Measurements from ENCODE around the gene MTMR3. TPM values are rescaled to one million over a fixed set of nuclear protein-coding genes. Genes with fewer than 3 reads are reported as not detected.

The MTMR3 gene
- total RNA-seq, 1 donor from 2014 or later = 25.5 TPM

GRCh38 chr22:29997516-29997915 lies 114.5 kb downstream of the MTMR3 start:
- no peak for DNase-seq (ENCODE audit: extremely low read depth, low read depth, low spot score)

GRCh38 chr22:29998627-29999384 lies 115.8 kb downstream of the MTMR3 start:
- DNase-seq (ENCODE audit: extremely low read depth, low read depth, low spot score) = no peak

GRCh38 chr22:30000566-30000965 lies 117.6 kb downstream of the MTMR3 start:
- DNase-seq (ENCODE audit: extremely low read depth, low read depth, low spot score) = no peak

GRCh38 chr22:30001459-30001858 lies 118.5 kb downstream of the MTMR3 start:
- DNase-seq (ENCODE audit: extremely low read depth, low read depth, low spot score) = no peak

GRCh38 chr22:30002861-30003486 lies 120.0 kb downstream of the MTMR3 start:
- no peak for DNase-seq (ENCODE audit: extremely low read depth, low read depth, low spot score)

- DNase-seq (ENCODE audit: extremely low read depth, low read depth, low spot score) = no peak
Measured at GRCh38 chr22:30004101-30004500, 121.1 kb downstream of the MTMR3 start.

GRCh38 chr22:30004694-30005093 lies 121.7 kb downstream of the MTMR3 start:
- DNase-seq (ENCODE audit: extremely low read depth, low read depth, low spot score) = no peak

GRCh38 chr22:30005213-30005857 lies 122.4 kb downstream of the MTMR3 start:
- peak; percentile 55 for DNase-seq (ENCODE audit: extremely low read depth, low read depth, low spot score)

GRCh38 chr22:30007361-30007760 lies 124.4 kb downstream of the MTMR3 start:
- no peak for DNase-seq (ENCODE audit: extremely low read depth, low read depth, low spot score)

GRCh38 chr22:30008401-30008800 lies 125.4 kb downstream of the MTMR3 start:
- DNase-seq (ENCODE audit: extremely low read depth, low read depth, low spot score) = no peak

GRCh38 chr22:30009478-30009877 lies 126.5 kb downstream of the MTMR3 start:
- no peak for DNase-seq (ENCODE audit: extremely low read depth, low read depth, low spot score)

- DNase-seq (ENCODE audit: extremely low read depth, low read depth, low spot score) = no peak
Measured at GRCh38 chr22:30010789-30011405, 127.9 kb downstream of the MTMR3 start.

- no peak for DNase-seq (ENCODE audit: extremely low read depth, low read depth, low spot score)
Measured at GRCh38 chr22:30013201-30013600, 130.2 kb downstream of the MTMR3 start.

- no peak for DNase-seq (ENCODE audit: extremely low read depth, low read depth, low spot score)
Measured at GRCh38 chr22:30014244-30014643, 131.3 kb downstream of the MTMR3 start.

- no peak for DNase-seq (ENCODE audit: extremely low read depth, low read depth, low spot score)
Measured at GRCh38 chr22:30015229-30015797, 132.3 kb downstream of the MTMR3 start.

GRCh38 chr22:30015846-30016245 lies 132.9 kb downstream of the MTMR3 start:
- DNase-seq (ENCODE audit: extremely low read depth, low read depth, low spot score) = no peak

- DNase-seq (ENCODE audit: extremely low read depth, low read depth, low spot score) = no peak
Measured at GRCh38 chr22:30016596-30016995, 133.6 kb downstream of the MTMR3 start.

GRCh38 chr22:30017375-30018223 lies 134.6 kb downstream of the MTMR3 start:
- DNase-seq (ENCODE audit: extremely low read depth, low read depth, low spot score) = no peak

- DNase-seq (ENCODE audit: extremely low read depth, low read depth, low spot score) = no peak
Measured at GRCh38 chr22:30020511-30020910, 137.5 kb downstream of the MTMR3 start.

- no peak for DNase-seq (ENCODE audit: extremely low read depth, low read depth, low spot score)
Measured at GRCh38 chr22:30021338-30021737, 138.4 kb downstream of the MTMR3 start.
